Measurements from ENCODE around the gene RRBP1.

- TF ChIP-seq CTCF (IDR thresholded peaks at IDR 0.05; ENCODE audit: low read length) (no peak), EZH2 (optimal IDR thresholded peaks at IDR 0.05; ENCODE audit: low read depth, low read length) (no peak)
Measured at GRCh38 chr20:17573463-17573862, 108.6 kb downstream of the RRBP1 start.
